GM19328 (cell line): ENCODE data around the gene CD47.

Experiments used
- ATAC-seq: cut with Tn5 transposase; IDR thresholded peaks from one replicate; pipeline ENCODE4 v1.9.1; 2021; ENCODE audit warnings: mild to moderate bottlenecking, moderate library complexity; ENCODE audit not compliant: unreplicated experiment

The CD47 gene

DNA sequence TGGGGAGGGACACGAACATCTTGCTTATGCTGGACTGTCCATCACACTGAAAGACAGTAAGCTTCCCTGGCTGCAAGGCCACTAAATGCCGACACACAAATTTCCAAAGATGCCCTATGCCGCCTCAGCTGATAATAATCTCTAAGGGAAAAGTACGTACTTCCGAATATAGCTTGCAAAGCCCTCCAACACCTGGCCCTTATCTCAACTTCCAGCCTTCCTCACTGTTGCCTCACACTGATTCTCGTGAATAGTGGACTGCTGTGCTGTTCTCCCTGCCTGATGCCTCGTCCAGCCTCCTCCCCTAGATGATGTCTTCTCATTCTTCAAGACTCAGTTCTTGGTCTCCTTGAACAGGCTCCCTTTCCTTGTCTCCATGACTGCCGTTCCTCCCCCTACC, 72.3 kb downstream of the CD47 start:
- no peak for ATAC-seq

DNA sequence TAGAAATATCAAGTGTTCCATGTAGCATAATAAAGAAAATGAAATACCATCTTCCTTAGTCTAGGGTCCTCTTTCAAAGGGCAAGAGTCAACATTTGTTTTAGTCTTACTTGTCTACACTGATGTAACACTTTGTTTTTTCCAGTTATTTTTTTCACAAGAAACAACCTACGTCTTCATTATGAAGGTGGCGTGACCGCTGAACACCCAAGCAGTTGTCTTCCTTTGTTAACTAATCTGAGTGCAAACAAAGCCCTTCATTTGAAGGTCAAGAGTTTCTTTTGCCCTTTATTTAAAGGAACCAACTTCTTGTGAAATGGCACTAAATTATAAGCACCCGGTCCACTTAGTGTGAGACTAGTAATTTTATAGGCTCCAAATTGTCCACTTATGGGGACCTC, 73.2 kb downstream of the CD47 start:
- no peak for ATAC-seq

DNA sequence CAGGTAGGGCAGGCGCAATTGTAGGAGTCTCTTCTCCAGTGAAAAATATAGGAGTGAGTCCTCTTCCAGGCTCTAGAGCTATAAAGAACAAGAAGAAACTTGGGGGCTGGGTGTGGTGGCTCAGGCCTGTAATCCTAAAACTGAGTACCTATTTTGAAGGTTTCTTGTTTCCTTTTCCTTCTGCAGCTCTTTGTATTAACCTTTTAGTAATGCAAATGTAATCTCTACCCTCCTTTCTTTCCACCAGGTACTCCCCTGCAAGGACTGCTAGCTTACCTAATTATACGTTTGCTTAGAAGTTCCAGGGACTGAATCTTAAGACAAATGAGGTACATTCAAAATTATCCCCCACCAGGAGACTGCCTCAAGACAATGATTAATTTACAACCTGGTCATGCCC, 75.9 kb downstream of the CD47 start:
- no peak for ATAC-seq

DNA sequence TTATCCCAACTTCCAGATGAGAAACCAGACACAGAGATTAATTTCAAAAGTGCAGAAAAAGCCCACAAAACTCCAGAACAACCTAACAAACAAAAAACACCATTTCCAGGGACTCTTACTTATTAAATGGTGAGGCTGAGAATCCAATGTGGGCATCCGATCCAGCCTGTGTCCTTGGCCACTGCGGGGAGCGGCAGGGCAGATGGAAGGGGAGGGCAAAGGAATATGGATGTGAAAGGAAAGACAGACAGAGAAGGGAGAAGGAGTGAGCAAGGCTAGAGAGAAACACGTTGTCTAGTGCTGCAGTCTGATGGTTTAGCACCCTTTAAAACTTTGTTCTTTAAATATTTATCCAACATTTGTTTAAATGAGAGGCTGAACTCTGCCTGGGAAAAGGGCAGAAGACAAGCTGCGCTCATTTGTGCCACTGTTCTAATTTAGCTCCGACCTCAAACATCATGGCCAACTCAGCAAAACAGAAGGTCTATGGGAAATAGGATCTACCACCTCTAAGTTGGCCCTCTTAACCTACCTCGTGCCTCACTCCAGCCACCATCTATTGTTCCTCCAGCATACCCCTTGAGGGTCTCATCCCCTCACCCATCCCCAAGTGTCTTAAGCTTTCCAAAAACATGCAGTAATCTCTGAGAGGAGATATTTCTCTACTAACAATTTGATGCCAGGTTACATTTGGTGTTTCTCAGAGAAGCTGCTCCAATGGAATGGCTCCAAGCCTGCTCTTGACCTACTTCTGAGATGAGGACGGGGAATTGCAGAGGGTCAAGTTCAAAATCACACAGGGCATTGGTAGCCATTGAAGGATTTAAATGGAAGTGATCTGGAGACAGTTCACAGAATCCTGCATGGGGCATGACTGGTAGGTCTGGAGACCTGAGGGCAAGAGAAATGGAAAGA, 77.4 kb downstream of the CD47 start:
- no peak for ATAC-seq

DNA sequence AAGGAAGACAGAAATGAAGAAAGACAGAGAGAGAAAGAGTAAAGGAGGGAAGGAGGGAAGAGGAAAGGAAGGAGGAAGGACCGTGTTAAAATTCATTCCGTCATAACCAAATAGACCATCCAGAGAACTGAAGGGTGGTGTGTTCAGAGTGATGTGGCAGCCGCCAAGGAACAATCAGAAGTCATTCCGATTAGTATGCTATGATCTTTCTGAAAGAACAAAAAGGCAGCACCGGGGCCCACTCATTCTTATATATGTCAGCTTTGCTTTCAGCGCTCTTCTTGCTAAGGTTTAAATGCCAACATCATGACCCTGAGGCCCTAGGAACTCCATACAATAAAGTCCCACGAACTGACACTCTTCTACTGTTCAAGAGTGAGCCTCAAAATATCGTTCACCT, 78.5 kb downstream of the CD47 start:
- ATAC-seq, result no peak

DNA sequence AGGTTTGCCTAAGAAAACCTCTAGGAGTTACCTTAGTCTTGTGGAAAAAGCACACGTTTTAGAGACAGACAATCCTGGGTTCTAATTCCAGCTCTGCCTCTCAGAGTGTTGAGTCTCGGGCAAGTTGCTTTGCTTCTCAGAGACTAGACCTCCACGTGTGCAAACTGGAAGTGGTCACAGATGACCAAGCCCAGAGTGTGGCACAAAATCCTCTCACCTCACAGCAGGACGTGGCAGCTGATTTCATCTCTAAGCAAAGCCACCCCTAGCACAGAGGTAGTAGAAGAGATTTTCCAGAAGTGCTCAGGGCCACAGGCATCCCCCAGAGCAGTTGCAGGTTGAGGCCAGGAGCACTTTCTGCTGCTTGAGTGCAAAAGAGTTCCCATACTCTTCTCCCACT, 79.2 kb downstream of the CD47 start:
- no peak for ATAC-seq

DNA sequence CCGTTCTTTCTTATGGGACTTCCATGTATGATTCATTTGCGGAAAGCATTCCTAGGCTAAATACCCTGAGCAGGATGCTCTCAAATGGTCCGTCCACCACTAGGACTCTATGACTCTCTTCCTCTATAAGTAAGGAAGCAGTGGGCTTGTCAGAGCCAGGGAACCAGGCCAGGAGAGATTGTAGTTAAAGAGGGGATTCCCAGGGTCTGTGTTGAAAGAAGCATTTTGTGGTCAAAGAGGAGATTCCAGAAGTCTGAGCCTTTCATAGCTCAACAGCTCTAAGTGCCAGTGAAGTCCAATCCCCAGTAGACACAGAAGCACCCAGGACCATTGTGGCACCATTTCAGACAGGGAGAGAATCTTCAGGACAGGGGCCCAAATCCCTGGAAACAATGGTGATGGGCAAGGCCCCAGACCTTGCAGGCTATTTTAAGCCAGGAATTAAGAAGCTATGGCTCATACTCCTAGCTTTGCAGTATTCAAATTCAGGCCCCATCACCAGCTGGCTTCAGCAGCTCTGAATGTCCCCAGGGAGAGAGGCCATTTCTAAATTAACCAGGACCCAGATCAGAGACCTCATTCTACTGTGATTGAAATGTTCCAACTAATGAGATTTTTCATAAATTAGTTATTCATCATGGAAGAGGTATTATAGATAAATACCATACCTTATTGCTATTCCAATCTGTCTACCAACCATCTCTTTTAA, 81.7 kb downstream of the CD47 start:
- ATAC-seq, result no peak

DNA sequence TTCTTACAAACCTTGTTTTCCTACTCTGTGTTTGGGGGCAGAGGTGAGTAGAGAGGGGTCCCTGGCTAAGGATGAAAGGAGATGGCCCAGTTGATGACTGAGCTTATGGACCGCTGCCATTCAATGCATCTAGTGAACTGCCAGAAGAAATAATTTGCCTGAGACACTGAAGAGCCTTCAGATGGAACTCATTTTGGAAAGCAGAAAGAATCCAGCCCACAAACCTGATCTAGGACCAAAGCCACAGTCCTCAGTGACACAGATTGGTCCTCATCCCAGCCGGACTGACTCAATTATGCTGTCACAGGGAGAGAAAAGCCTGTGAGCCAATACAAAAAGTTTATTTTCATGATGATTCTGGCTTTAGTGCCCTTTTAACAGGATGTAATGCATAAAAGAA, 82.7 kb downstream of the CD47 start:
- no peak for ATAC-seq

DNA sequence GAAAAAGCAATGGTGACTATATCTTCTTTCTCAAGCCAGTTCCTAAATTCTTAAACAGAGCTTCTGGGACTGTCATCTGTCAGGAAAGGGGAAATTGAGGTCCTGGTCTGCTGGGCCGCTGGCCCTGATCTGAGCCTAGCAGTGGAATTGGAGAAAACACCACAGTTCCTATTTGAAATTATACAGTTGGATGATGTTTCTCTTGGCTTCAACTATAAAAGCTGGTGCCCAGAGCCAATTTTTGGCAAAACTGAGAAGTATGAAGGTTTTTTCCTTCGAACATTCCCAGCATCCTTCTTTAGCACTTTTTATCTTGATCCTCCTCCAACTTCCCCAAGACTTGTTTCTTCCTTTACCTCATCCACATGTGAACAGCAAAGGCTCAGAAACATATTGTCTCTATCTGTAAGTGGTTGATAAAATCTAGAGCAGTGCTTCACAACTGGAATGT, 83.9 kb downstream of the CD47 start:
- ATAC-seq, result no peak

DNA sequence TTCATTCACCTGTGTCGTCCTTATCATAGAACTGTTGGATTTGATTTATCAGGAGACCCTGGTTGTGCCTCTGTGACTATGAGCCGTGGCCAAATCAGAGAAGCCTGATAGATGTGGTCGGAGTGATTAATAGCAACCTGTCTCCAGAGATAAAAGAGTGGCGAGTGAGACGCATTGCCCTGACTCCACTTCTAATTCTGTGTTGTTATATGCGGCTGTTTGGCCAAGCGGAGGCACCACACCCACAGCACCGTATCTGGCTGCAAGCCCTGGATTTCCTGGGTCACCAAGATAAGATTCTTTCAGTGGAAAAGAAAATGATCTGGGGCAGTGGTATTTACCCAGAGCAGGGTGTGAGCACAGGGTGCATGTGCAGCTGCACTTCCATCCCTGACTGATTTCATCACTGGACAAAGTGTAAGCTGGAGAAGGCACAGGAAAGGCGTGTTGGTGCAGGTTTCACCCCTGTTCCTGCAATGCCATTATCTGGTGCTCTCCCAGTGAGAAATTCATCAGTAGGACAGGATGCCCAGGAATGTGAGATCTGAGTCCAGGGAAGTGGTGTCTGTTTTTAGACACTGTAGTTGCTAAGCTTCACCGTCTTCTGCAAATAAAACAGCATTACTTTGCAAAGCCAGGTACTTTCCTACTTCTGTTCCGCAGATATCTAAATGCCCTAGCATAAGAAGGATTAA, 84.6 kb downstream of the CD47 start:
- no peak for ATAC-seq

DNA sequence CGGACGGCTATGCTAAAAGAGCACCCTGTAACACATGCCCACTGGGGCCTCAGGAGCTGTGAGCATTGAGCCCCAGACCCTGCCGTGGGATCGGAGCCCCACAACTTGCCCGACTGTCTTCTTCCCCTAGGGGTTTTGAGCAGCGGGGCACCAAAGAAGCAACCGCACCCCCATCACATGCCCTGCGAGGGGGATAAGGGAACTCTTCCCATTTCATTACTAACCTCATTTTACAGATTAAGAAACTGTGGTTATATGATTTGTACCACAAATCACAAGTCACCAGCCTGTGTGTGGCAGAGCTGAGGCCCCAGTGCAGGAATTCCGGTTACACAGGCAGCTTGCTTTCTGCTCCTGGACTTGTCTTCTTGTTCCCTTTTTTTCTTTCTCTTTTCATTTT, 86.2 kb downstream of the CD47 start:
- no peak for ATAC-seq

DNA sequence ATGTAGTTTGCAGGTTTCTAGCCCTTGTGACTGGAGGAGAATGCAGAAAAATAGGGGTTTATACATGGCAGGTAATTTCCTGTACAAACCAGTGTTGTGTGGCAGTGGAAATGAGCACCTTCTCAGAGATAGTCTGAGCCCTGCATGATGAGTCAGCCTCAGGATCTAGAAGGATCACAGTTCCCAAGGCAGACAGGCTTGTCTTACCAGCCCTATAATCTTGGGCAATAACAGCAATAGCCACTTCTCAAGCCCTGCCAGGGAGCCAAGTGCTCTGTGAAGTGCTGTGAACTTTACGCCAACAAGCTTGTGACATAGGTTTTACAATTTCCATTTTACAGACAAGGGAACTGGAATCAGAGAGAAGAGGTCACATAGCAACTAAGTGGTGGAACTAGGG, 89.4 kb downstream of the CD47 start:
- no peak for ATAC-seq

DNA sequence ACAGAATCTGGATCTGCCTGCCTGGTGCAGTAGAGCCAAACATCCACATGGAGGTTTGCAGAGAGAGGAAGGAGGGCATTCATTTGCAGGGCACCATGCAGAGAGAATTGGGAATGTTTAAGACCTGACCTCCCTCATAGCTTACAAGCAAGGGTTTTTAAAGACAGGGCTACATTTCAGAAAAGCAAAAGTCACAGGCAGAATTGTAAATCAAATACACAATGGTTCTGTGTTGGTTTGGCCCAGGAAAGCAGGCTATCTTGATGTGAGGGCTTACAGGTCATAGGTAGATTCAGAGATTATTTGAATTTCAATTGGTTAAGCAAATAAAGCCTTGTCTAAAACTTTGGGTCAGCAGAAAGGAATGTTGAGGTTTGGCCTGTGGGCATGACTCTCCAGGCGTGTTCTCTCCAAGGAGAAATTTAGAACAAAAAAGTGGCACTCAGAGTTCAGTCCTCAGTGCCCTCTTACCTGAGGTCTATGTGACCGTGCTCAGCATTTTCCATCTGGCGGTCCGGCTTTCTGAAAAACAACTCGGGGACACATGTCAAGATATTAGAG, 91.5 kb downstream of the CD47 start:
- no peak for ATAC-seq

DNA sequence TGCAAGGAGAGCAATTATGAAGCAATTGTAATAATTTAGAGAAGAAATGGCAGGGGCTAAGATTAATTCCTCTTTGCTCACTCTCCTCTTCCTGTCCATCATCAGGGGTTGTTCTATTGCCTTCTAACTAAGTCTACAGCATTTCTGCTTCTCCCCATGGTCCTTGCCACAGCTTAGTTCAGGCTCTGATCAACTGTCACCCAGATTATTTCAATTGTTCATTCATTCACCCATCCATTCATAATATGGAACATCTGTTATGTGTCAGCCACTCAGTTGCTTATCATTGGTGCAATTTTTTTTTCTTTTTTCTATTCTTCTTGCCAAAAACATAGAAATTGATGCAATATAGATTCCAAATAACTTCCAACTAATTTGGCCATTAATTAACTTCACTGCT, 93.2 kb downstream of the CD47 start:
- no peak for ATAC-seq

DNA sequence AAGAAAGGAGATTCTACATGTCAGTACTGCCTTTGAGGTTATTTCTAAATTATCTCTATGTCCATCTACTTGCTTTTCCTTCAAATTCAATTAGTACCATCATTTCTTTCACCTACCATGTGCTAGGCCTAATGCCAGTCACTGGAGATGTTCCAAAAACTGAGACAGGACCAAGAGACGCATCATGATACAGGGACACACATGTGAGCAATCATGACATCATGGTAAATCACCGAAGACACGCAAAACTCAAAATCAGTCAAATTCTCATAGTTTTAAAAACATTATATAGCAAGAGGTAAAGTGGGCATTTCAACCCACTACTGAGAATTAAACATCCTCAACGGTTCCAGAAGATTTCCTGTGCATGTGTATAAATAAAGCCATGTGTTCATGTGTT, 95.0 kb downstream of the CD47 start:
- no peak for ATAC-seq

DNA sequence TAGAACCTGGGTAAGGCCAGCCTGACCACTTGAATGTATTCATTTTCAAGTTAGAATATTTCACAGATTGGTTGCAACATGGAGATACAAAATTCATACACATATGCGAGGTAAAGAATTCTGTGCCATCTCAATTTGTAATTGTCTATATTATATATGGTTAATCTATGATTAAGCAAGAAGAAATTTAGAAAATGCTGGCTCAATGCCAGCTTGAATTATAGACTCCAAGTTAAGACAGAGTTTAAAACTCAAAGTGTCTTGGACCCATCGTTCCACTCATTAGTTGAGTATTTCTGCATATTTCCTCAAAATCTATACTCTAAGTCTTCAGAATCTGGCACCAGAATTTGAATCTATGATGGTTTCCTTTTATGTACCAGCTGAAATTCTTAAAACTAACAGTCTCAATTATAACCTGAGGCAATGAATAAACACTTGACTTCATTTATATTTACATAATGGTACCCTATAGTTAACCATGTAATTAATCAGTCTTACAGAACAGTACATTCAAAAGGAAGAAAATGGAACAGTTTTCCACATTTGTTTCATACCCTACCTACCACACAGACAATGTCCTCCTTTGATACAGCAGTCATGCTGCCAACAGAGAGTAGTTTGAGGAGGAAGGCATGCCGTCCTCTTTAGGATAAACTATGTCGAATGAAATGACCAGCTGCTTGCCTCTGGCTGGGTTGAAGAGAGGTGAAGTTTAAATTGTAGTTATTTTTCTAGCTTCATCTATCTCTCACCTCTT, 95.7 kb downstream of the CD47 start:
- ATAC-seq, result no peak

DNA sequence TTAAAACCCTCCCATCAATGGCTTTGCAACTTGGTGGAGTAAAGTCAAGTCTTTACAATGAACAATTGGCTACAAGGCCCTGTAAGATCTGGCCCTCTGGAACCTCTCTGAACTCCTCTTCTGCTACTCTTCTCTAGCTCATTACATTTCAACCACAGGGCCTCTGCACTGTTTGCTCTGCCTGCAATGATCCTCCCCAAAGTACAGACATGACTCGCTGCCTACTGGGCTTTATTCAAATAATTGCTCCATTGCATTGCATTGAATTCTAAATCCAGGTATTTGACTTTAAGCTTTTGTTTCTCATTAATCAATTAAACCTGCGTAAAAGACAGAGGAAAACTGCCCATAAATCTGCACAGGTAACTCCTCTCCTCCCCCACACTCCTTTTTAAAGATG, 96.7 kb downstream of the CD47 start:
- no peak for ATAC-seq

DNA sequence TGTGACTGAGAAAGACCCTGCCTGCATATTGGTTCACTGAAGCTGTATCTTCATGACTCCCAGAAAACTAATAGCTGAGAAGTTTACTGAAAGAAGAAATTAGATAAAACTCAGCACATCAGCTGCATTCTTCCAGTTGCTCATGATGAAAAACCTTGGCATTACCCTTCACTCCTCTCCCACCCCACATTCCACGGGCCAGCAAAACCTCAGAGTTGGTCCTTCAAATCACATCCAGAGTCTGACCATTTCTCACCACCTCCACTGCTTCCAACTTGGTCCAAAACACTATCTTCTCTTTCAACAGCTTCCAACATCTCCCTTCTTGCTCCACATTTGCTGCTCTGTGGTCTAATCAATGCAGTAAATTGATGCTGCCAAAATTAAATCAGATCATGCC, 97.1 kb downstream of the CD47 start:
- ATAC-seq, result no peak
